DMS53 treated with DMSO at 0.1 percent for 48 hours (cell line): Measurements from ENCODE around the gene TEAD4.
A peak's percentile ranks its signal among the peaks of the same experiment; 100 is the strongest.

Source experiments
- DNase-seq: peaks from one replicate; lab custom pipeline; 2025; ENCODE audit not compliant: unreplicated experiment; lab: John Stamatoyannopoulos, UW

Gene TEAD4

GRCh38 chr12:2960390-2960956, 1.3 kb downstream of the TEAD4 start:
- peak; percentile 55 for DNase-seq

GRCh38 chr12:2960996-2961616, 1.9 kb downstream of the TEAD4 start:
- DNase-seq: no peak

- DNase-seq: no peak
Measured at GRCh38 chr12:2961705-2962104, 2.5 kb downstream of the TEAD4 start.

- no peak for DNase-seq
Measured at GRCh38 chr12:2963154-2963759, 4.1 kb downstream of the TEAD4 start.

- no peak for DNase-seq
Measured at GRCh38 chr12:2963760-2964292, 4.6 kb downstream of the TEAD4 start.

GRCh38 chr12:2967651-2968050, 8.5 kb downstream of the TEAD4 start:
- DNase-seq: no peak

GRCh38 chr12:2970744-2971143, 11.5 kb downstream of the TEAD4 start:
- DNase-seq: no peak

GRCh38 chr12:2973566-2973965, 14.4 kb downstream of the TEAD4 start:
- DNase-seq: no peak

GRCh38 chr12:2974560-2974971, 15.4 kb downstream of the TEAD4 start:
- no peak for DNase-seq

- DNase-seq: no peak
Measured at GRCh38 chr12:2976581-2976996, 17.4 kb downstream of the TEAD4 start.

- DNase-seq: no peak
Measured at GRCh38 chr12:2977776-2978175, 18.6 kb downstream of the TEAD4 start.

- DNase-seq: no peak
Measured at GRCh38 chr12:2979806-2980205, 20.6 kb downstream of the TEAD4 start.

GRCh38 chr12:2980630-2981029, 21.4 kb downstream of the TEAD4 start:
- DNase-seq: no peak

GRCh38 chr12:2982361-2982760, 23.2 kb downstream of the TEAD4 start:
- no peak for DNase-seq

GRCh38 chr12:2984249-2984648, 25.1 kb downstream of the TEAD4 start:
- DNase-seq: no peak

GRCh38 chr12:2984698-2985097, 25.5 kb downstream of the TEAD4 start:
- DNase-seq: no peak

- DNase-seq: no peak
Measured at GRCh38 chr12:2986876-2987275, 27.7 kb downstream of the TEAD4 start.

- no peak for DNase-seq
Measured at GRCh38 chr12:2988494-2988893, 29.3 kb downstream of the TEAD4 start.

- DNase-seq: no peak
Measured at GRCh38 chr12:2992724-2993123, 33.5 kb downstream of the TEAD4 start.

- no peak for DNase-seq
Measured at GRCh38 chr12:2997989-2998670, 38.9 kb downstream of the TEAD4 start.

- DNase-seq: no peak
Measured at GRCh38 chr12:2998789-2999264, 39.6 kb downstream of the TEAD4 start.
